CD14-positive monocyte (primary cell): ENCODE measurements around the gene LARGE2. TPM values are rescaled to one million over a fixed set of nuclear protein-coding genes. Genes with fewer than 3 reads are reported as not detected.

Experiments
- DNase-seq, 3 donors: peaks; one replicate each; pipeline ENCODE4 v3.0.0-alpha.2; 2011 to 2022
- H2AFZ ChIP-seq: 2 replicates; pipeline ENCODE4 v1.6.0; 2012; ENCODE audit warnings: mild to moderate bottlenecking, low read depth, low read length, inconsistent platforms; ENCODE audit not compliant: insufficient read depth, poor library complexity, severe bottlenecking
- H3K27ac ChIP-seq, 2 donors: 1 replicate in 1 of 2; 2 replicates in 1 of 2; pipeline ENCODE4 v1.5.1; 2012 to 2013; ENCODE audit warnings: low read length in 2 of 2, control low read depth in 1 of 2, inconsistent platforms in 1 of 2, low read depth in 1 of 2, mild to moderate bottlenecking in 1 of 2
- H3K27me3 ChIP-seq, 2 donors: one replicate each; pipeline versions ENCODE4 v1.6.0 to v1.6.1; 2011 to 2013; ENCODE audit warnings: low read length in 2 of 2; ENCODE audit not compliant: control insufficient read depth in 2 of 2, insufficient read depth in 2 of 2
- H3K36me3 ChIP-seq, 2 donors: replicated peaks in 1 of 2; 1 replicate in 1 of 2; 2 replicates in 1 of 2; pipeline versions ENCODE4 v1.5.1 to v1.6.1; 2012 to 2013; ENCODE audit warnings: low read length in 2 of 2, control low read depth in 1 of 2, inconsistent platforms in 1 of 2, mild to moderate bottlenecking in 1 of 2; ENCODE audit not compliant: insufficient read depth in 2 of 2, control insufficient read depth in 1 of 2
- H3K4me1 ChIP-seq, 2 donors: 1 replicate in 1 of 2; 2 replicates in 1 of 2; pipeline versions ENCODE4 v1.5.1 to v1.6.1; 2012 to 2013; ENCODE audit warnings: low read length in 2 of 2, control low read depth in 1 of 2, inconsistent platforms in 1 of 2, mild to moderate bottlenecking in 1 of 2, moderate library complexity in 1 of 2; ENCODE audit not compliant: insufficient read depth in 2 of 2, control insufficient read depth in 1 of 2
- H3K4me2 ChIP-seq: replicated peaks from 2 replicates; pipeline ENCODE3; 2012; ENCODE audit warnings: low read length, moderate library complexity, mild to moderate bottlenecking; ENCODE audit not compliant: poor library complexity, severe bottlenecking; ENCODE audit errors: extremely low read depth
- H3K4me3 ChIP-seq, 3 experiments: fragments of 200-600 bp in 1 of 3; sonication (generic) in 1 of 3; replicated peaks in 1 of 3; 1 replicate in 2 of 3; 2 replicates in 1 of 3; pipeline ENCODE4 v1.5.1; 2011 to 2013; ENCODE audit warnings: low read length in 3 of 3, mild to moderate bottlenecking in 3 of 3, control low read depth in 2 of 3, low read depth in 2 of 3, inconsistent platforms in 1 of 3, moderate library complexity in 1 of 3
- H3K79me2 ChIP-seq: 2 replicates; pipeline ENCODE4 v1.6.0; 2012; ENCODE audit warnings: mild to moderate bottlenecking, control low read depth, inconsistent platforms, low read length, moderate library complexity; ENCODE audit not compliant: insufficient read depth
- H3K9ac ChIP-seq: 2 replicates; pipeline ENCODE4 v1.6.0; 2017; ENCODE audit warnings: low read length, mild to moderate bottlenecking; ENCODE audit not compliant: insufficient read depth, poor library complexity, severe bottlenecking
- H3K9me3 ChIP-seq, 2 donors: replicated peaks in 1 of 2; 1 replicate in 1 of 2; 2 replicates in 1 of 2; pipeline versions ENCODE4 v1.5.1 to v1.6.1; 2012 to 2013; ENCODE audit warnings: low read length in 2 of 2, control low read depth in 1 of 2; ENCODE audit not compliant: control insufficient read depth in 1 of 2, insufficient read depth in 1 of 2
- H4K20me1 ChIP-seq: 2 replicates; pipeline ENCODE4 v1.6.0; 2012; ENCODE audit warnings: mild to moderate bottlenecking, low read length, control low read depth, moderate library complexity; ENCODE audit not compliant: insufficient read depth
- H3K27ac Mint-ChIP-seq, 7 donors: one replicate each; pipeline ENCODE4 v1.8.0; 2020; ENCODE audit warnings: mild to moderate bottlenecking in 7 of 7, mixed read lengths in 7 of 7, moderate library complexity in 6 of 7, inconsistent platforms in 2 of 7
- H3K27me3 Mint-ChIP-seq, 3 donors: one replicate each; pipeline ENCODE4 v1.8.0; 2021 to 2022; ENCODE audit warnings: low read depth in 3 of 3, mild to moderate bottlenecking in 3 of 3, mixed read lengths in 3 of 3, moderate library complexity in 3 of 3, inconsistent platforms in 1 of 3
- H3K36me3 Mint-ChIP-seq, 2 donors: one replicate each; pipeline ENCODE4 v1.8.0; 2020; ENCODE audit warnings: mixed read lengths in 2 of 2, inconsistent platforms in 1 of 2, mild to moderate bottlenecking in 1 of 2
- H3K4me1 Mint-ChIP-seq: one replicate; pipeline ENCODE4 v1.8.0; 2020; ENCODE audit warnings: mild to moderate bottlenecking, mixed read lengths
- H3K4me3 Mint-ChIP-seq, 2 donors: one replicate each; pipeline ENCODE4 v1.8.0; 2020; ENCODE audit warnings: mild to moderate bottlenecking in 2 of 2, mixed read lengths in 2 of 2, moderate library complexity in 1 of 2
- H3K9me3 Mint-ChIP-seq, 7 donors: one replicate each; pipeline ENCODE4 v1.8.0; 2020 to 2022; ENCODE audit warnings: mixed read lengths in 7 of 7, mild to moderate bottlenecking in 6 of 7, moderate library complexity in 6 of 7, inconsistent platforms in 2 of 7
- WGBS: methylation state at CpG from one replicate; pipeline ENCODE4 v1.1.5; 2013; ENCODE audit warnings: missing lambda C conversion rate; ENCODE audit not compliant: insufficient coverage; 5-methylcytosine and 5-hydroxymethylcytosine counted together
- intact Hi-C, 2 donors: fragments of 100-400 bp; cut with micrococcal nuclease; formaldehyde crosslinking; loops; one replicate each; pipeline versions ENCODE4 v1.15.0 to v1.15.1; 2023
- polyA plus RNA-seq, 3 donors: library from polyadenylated mRNA; depleted of rRNA in 1 of 3; unstranded in 2 of 3; stranded (reverse) in 1 of 3; fragments of 300-500 nt in 2 of 3; fragments of >200 nt in 1 of 3; fragmentation: Illumina TruSeq in 2 of 3; gene quantifications; 1 replicate in 2 of 3; 2 replicates in 1 of 3; pipeline ENCODE4 v1.2.3, GENCODE V29; 2012 to 2021
- TF ChIP-seq, protein P1 (sequence below): fragments of 200-600 bp; IDR thresholded peaks from one replicate; pipeline ENCODE4 v1.8.0; 2022; ENCODE audit warnings: antibody characterized with exemption, mild to moderate bottlenecking

LARGE2 gene
- polyA plus RNA-seq, 3 donors = 0.12 TPM; not detected in 2

DNA sequence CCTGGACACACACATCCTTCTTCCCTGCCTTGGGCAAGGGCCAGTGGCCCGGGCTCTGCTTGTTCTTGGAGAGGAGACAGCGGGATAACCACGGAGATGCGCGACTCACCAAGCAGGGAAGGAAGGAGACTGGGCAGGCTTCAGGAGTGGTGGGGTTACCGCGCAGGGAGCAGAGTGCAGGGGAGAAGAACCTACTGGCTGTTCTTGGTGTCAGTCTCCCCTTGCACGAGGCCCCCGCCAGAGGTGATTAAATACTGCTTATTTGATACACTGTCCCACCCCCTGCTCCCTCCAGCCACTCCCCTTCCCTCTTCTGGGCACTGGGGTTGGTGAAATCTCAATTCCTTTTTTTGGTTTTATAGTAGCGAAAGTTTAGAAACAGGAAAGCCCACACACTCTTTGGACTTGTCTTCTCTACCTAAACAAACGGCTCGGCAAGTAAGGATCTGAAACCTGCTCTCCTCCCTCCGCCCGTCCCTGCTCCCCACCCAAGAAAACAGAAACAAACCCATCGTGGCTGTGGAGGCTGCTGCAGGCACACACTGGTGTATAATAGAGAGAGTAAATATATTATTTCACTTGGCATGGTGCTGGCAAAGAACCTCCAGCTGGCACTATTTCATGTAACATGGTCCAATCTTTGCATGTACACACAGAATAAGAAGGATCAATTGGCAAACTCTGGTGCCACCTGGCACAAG is 10.8 kb downstream of the LARGE2 start:
- H3K79me2 ChIP-seq = peaks cover 38% of the 10 kb centered on the region
- H3K4me1 ChIP-seq = peaks cover 75 to 80% of the 10 kb centered on the region in 2 donors
- peak overlapping the region in 1 of 3 experiments; percentile 48 for H3K4me3 ChIP-seq
- H3K9me3 ChIP-seq = no peaks in the 10 kb centered on the region
- no peak overlapping the region for H2AFZ ChIP-seq
- WGBS = 22% methylated on average over 4 of the region's 15 CpGs
- H3K27ac ChIP-seq = peak overlapping the region; percentile 38 to 72
- H4K20me1 ChIP-seq = peaks cover 67% of the 10 kb centered on the region
- no peaks in the 10 kb centered on the region for H3K27me3 Mint-ChIP-seq
- H3K4me2 ChIP-seq = peak overlapping the region; percentile 66
- peaks cover 78% of the 10 kb centered on the region for H3K4me1 Mint-ChIP-seq
- H3K36me3 ChIP-seq = peaks cover 38 to 63% of the 10 kb centered on the region in 2 donors
- peak overlapping the region; percentile 62 to 68 for H3K4me3 Mint-ChIP-seq
- no peaks in the 10 kb centered on the region for H3K27me3 ChIP-seq
- H3K27ac Mint-ChIP-seq = peak overlapping the region; percentile 58 to 89 (median 80)
- peak overlapping the region; percentile 10 for H3K9ac ChIP-seq
- peak; percentile 22 to 33 (median 23) for DNase-seq
- H3K36me3 Mint-ChIP-seq = peaks cover 52 to 80% of the 10 kb centered on the region in 2 donors
- TF ChIP-seq, protein P1, sequence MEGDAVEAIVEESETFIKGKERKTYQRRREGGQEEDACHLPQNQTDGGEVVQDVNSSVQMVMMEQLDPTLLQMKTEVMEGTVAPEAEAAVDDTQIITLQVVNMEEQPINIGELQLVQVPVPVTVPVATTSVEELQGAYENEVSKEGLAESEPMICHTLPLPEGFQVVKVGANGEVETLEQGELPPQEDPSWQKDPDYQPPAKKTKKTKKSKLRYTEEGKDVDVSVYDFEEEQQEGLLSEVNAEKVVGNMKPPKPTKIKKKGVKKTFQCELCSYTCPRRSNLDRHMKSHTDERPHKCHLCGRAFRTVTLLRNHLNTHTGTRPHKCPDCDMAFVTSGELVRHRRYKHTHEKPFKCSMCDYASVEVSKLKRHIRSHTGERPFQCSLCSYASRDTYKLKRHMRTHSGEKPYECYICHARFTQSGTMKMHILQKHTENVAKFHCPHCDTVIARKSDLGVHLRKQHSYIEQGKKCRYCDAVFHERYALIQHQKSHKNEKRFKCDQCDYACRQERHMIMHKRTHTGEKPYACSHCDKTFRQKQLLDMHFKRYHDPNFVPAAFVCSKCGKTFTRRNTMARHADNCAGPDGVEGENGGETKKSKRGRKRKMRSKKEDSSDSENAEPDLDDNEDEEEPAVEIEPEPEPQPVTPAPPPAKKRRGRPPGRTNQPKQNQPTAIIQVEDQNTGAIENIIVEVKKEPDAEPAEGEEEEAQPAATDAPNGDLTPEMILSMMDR = no peak
- H3K9me3 Mint-ChIP-seq = no peaks in the 10 kb centered on the region
- intact Hi-C loops = no loop called here

DNA sequence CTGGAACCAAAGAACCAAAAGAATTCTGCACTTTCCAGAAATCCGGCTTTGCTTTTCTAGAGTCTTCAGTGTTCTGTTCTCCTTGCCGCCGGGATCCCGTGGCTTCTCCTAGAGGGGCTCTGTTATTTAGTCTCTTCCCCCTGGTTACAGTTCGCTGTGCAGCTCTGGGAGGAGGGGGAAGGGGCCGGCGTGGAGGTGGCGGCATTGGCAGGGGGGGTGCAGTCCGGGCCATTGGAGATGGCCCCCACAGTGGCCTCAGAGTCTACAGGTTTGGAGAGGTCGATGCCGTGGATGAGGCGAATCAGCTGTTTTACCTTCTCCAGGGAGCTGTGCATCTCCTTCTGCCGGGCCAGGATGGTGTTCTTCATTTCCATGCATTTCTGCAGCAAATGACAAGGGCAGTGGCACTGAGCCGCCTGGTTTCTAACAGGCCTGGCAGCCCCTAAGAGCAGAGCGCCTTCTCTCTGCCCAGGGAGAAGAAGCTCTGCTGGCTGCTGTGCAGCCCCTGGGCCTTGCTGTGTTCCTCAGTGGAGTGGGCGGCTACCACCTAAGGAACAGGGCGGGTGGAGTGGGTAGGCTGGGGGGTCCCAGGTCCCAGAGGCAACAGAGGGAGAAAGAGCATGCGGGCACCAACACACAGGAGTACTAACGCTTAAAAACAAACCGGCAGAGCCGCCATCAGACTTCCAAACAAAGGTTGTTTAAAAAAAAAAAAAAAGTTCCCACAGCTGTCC is 11.6 kb downstream of the LARGE2 start:
- Histone ChIP-seq H2AFZ (no peak overlapping the region), H3K4me3 (peak overlapping the region in 1 of 3 experiments; percentile 48), H3K79me2 (peaks cover 34% of the 10 kb centered on the region), H3K9me3 (no peaks in the 10 kb centered on the region), H3K4me2 (peak overlapping the region; percentile 66), H3K4me1 (peaks cover 75 to 80% of the 10 kb centered on the region in 2 donors), H3K27me3 (no peaks in the 10 kb centered on the region), H3K27ac (peak overlapping the region; percentile 38 to 72), H4K20me1 (peaks cover 65% of the 10 kb centered on the region), H3K36me3 (peaks cover 41 to 71% of the 10 kb centered on the region in 2 donors), H3K9ac (peak overlapping the region; percentile 10)
- peak overlapping the region; percentile 53 to 89 (median 67) for H3K27ac Mint-ChIP-seq
- peaks cover 55 to 87% of the 10 kb centered on the region in 2 donors for H3K36me3 Mint-ChIP-seq
- no peak for DNase-seq
- intact Hi-C loops = no loop called here
- H3K4me3 Mint-ChIP-seq = peak overlapping the region; percentile 62 to 68
- H3K4me1 Mint-ChIP-seq = peaks cover 76% of the 10 kb centered on the region
- H3K27me3 Mint-ChIP-seq = no peaks in the 10 kb centered on the region
- H3K9me3 Mint-ChIP-seq = no peaks in the 10 kb centered on the region
- TF ChIP-seq, protein P1 = no peak
- 86% methylated on average over 19 of the region's 21 CpGs for WGBS
